PC-9 (cell line): ENCODE measurements around the gene ZNF236.

Source experiments
- CTCF ChIP-seq: fragments of 200-600 bp; sonication (generic); conservative IDR thresholded peaks from 2 replicates; pipeline ENCODE4 v1.6.1; 2017; ENCODE audit warnings: mixed run types, antibody characterized with exemption, mild to moderate bottlenecking, moderate library complexity
- EZH2 ChIP-seq: fragments of 200-600 bp; sonication (generic); IDR thresholded peaks from 2 replicates; pipeline ENCODE4 v1.8.0; 2017; ENCODE audit warnings: antibody characterized with exemption, low read depth

GRCh38 chr18:76936877-76937276, 114.5 kb downstream of the ZNF236 start:
- TF ChIP-seq CTCF (no peak), EZH2 (no peak)
